ENCODE data around the gene TCERG1L.
"Not testable (repeated sequence)": the region's sequence is repeated elsewhere in the genome, so short reads cannot be mapped to it uniquely, and the experiment has no call there.

Gene TCERG1L

DNA sequence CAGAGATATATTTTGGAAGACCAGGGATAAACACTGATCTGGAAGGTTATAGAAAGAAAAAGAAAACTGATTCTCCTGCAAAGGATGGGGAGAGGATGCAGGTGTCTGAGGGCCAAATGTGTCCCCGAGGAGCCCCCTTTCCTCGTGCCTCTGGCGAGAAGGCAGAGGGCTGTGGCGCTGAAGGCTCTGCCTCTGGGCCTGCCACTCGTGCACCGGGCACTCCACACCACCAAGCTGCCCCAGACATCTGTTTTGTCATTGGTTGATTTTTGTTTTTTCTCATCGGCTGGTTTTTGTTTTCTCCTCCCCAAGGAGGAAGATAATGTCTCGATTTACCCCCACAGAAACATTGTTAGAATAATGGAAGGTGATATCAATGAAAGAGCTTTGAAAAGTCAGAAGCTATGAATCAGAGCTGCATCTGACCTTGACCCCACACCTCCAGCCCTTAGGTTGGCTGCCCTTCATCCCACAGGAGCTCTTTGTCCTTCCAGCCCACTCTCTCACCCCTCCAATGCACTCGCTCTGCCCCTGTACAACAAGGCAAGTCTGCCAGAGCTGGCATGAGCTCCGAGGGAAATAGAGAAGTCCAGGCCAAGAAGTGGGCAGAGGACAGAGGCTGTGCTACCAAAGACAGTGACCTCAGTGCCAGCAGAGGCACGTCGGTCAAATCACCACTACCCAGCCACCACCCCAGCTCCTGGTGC lies 124.8 kb downstream of the TCERG1L start:
- DNase-seq: no peak

- DNase-seq: no peak
Observed at GRCh38 chr10:131184503-131184902, 127.0 kb downstream of the TCERG1L start.

GRCh38 chr10:131183546-131184045 lies 127.9 kb downstream of the TCERG1L start:
- no peak for DNase-seq

DNA sequence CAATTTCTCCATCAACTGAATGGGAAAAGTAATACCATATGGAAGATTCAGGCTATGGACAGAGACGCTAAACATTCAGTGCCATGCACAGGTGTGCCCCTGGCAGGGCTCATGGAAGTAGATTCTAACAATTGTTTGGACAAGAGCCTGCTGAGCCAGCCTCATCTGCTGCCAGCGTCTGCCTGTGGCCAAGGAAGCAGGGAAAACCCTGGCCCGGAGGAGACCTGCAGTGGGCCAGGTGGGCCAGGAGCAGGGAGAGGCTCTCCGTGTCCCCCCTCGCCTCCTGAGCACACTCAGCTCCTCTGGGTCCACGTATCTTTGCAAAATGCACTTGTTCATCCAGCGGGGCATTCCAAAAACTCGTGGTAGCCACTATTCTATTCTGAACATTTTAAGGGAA lies 130.1 kb downstream of the TCERG1L start:
- DNase-seq: no peak

DNA sequence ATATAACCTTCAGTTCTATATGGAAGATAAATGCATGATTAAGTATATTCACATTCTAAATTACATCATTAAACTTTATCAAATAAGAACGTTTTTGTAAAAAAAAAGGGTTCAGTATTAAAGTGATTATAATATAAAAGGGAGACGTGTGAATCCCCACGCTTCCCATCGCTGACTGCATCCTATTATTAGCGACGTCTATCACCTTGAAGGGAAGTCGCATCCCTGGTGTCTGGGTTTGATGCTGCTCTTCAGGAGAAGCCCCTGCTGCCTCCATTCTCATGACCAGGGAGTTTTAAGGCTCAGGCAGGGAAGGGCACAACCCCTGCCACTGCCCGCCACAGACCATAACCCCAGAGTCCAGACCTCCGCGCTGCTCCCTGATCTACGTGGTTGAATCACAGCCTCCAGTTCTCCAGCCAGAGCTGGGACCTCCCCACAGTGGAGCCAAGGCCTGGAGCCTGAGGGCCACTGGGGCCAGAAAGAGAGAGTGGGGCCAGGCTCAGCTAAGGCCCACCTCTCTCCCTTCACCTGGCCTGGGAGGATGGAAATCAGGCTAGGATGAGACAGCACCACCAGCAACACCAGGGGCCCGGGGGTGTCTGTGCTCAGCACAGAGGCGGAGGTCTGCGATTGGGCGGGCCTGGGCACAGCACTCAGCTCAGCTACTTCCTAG lies 130.6 kb downstream of the TCERG1L start:
- no peak for DNase-seq

GRCh38 chr10:131180086-131180485 lies 131.4 kb downstream of the TCERG1L start:
- no peak for DNase-seq

DNA sequence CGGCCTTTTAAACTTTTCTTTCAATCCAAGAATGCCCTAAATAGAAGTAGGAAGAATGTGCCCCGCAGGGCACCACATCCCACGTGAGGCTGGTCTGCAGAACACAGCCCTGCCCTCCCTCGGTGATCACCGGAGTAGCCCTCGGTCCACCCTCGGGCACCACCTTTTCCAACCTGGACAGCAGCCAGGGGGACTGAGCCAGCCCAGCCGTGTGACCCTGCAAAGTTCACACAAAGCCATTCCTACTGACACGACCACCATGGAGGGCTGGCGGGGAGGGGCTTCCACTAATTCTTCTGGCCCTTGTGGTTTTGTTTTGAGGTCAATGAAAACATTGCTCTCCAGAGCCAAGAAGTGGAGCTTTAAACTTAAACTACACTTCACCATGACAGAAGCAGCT lies 132.2 kb downstream of the TCERG1L start:
- peak; percentile 34 for DNase-seq

DNA sequence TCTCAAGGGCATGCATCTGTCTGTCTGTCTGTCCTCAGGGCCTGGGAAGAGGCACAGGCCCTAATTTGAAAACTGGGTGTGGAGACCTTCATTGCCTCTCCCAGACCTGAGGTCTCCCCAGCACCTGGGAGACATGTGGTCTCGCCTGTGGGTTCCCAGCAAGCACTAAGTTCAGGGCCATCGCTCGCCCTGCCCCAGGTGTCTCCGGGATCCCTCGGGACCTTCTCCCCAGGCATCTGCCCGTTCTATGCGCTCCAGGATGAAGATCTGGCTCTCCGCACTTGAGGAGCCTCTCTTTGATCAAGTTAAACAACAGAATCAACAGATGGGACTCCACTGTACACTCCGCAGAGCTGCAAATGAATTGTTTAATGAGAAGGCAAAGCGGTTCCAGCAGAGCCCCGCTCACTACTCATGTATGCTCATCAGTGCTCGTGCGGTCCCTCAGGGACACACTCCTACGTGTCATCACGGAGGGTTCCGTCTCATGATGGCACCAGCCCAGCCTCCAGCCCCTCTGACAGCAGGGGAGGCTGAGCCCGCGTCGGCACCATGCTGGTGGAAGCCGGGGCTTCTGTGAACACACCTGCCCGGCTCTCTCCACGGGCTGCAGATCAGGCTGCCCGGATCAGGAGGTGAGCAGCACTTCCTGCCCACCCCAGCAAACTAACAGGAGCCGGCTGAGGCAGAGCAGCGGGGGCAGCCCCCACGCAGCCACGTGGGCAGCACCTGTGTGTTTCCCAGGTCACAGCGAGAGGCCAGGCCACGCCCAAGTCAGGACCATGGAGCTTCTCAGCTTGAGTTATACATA lies 132.8 kb downstream of the TCERG1L start:
- DNase-seq: no peak

DNA sequence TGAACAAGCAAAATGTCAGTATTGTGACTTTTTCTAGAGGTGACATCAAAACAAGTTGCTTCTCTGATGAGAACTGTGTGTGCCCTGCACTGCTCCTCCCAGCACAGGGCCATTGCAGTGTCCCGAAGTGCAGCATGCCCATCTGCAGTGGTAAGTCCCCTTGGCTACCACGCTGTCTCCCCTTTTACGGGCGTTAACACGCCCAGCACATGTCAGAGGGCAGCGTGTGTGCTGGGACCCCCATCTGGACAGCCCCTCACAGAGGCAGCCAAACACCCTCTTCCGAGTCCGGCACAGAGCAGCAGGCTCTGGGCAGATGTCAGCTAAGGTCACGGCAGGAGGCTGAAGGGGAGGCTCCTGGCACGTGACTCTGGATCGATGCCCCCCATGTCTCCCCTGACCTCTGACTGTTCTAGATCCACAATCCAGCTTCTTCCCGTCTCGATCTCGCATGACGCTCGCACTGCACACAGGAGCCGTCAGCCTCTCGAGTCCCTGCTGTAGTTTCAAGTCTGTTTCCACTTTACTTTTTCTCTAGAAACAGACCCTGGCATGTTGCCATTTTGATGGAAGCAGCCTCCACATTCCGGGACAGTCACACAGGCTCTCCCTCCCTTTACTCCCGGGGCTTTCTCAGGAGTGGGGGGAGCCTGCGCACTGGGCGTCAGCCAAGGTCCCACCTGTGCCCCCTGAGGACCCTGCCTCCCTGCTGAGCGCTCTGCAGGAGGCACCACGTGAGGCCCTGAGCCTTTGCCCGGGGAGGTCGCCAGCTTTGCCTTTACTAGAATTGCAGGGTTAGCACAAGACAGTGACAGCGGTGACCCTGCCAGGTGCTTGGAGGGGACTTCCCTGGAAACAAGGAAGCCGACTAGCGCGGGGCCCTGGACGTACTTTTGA lies 133.8 kb downstream of the TCERG1L start:
- no peak for DNase-seq

DNA sequence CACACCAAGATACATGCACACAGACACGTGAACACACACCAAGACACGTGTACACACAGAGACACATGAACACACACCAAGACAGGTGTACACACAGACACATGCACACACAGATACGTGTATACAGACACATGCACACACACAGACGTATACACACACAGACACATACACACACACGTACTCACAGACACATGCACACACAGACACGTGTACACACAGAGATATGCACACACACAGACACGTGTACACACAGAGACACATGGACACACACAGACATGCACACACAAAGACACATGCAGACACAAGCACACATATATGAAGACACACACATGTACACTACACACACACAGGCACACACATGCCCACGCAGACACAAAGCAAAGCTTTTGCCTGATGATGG lies 134.6 kb downstream of the TCERG1L start:
- DNase-seq: no peak

DNA sequence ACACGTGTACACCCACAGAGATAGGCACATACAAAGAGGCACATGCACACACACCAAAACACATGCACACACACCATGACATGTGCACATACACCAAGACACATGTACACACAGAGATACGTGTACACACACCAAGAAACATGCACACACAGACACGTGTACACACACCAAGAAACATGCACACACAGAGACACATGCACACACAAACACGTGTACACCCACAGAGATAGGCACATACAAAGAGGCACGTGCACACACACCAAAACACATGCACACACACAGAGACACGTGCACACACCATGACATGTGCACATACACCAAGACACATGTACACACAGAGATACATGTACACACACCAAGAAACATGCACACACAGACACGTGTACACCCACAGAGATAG lies 135.2 kb downstream of the TCERG1L start:
- DNase-seq: not testable (repeated sequence)

- no peak for DNase-seq
Observed at GRCh38 chr10:131175891-131176290, 135.6 kb downstream of the TCERG1L start.

- no peak for DNase-seq
Observed at GRCh38 chr10:131174651-131175540, 136.6 kb downstream of the TCERG1L start.

DNA sequence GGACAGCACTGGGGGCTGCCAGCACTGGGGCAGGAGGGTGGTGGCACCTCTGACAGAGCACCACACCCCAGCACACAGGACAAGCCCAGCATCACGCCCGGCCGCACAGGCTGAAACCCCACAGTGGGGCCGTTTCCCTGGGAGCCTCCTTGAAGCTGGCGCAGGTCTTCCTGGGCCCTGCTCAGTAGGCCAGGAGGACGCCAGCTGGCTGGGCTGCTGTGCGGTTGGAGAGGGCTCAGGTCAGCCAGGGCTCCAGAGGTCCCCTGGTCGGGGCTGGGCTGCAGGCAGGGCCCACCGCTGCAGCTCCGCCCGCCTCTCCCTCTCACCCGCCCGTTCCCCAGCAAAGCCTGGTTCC lies 137.3 kb downstream of the TCERG1L start:
- DNase-seq: no peak

GRCh38 chr10:131173484-131174210 lies 137.9 kb downstream of the TCERG1L start:
- DNase-seq: no peak

- no peak for DNase-seq
Observed at GRCh38 chr10:131172433-131172832, 139.1 kb downstream of the TCERG1L start.

GRCh38 chr10:131169146-131169545 lies 142.4 kb downstream of the TCERG1L start:
- DNase-seq: no peak

GRCh38 chr10:131168238-131168875 lies 143.2 kb downstream of the TCERG1L start:
- no peak for DNase-seq

GRCh38 chr10:131167036-131167860 lies 144.3 kb downstream of the TCERG1L start:
- no peak for DNase-seq
